Kidney (tissue), 14 donors: ENCODE results near the gene AP2A2. TPM values are rescaled to one million over a fixed set of nuclear protein-coding genes. Genes with fewer than 3 reads are reported as not detected.
A peak's percentile ranks its signal among the peaks of the same experiment; 100 is the strongest.

Source experiments
- DNase-seq, 5 donors: peaks; one replicate each; pipeline ENCODE4 v3.0.0-alpha.2; 2013 to 2020
- FAIRE-seq: peaks from 2 replicates; lab custom pipeline; 2012; peaks lifted over from hg19 to GRCh38; lab: Jason Lieb, UNC
- H3K27ac ChIP-seq, 2 donors: one replicate each; pipeline ENCODE4 v1.7.0; 2013; ENCODE audit warnings: low read depth in 2 of 2, low read length in 2 of 2, inconsistent platforms in 1 of 2
- H3K27me3 ChIP-seq: one replicate; pipeline ENCODE4 v1.7.1; 2013; ENCODE audit warnings: low read length, inconsistent platforms; ENCODE audit not compliant: control insufficient read depth, insufficient read depth
- H3K36me3 ChIP-seq, 3 donors: one replicate each; pipeline versions ENCODE4 v1.7.0 to v1.7.1; 2013; ENCODE audit warnings: low read length in 3 of 3, control low read depth in 1 of 3, inconsistent platforms in 1 of 3; ENCODE audit not compliant: insufficient read depth in 3 of 3, control insufficient read depth in 2 of 3
- H3K4me1 ChIP-seq, 3 donors: one replicate each; pipeline versions ENCODE4 v1.7.0 to v1.7.1; 2013; ENCODE audit warnings: low read length in 3 of 3, inconsistent platforms in 1 of 3, low read depth in 1 of 3; ENCODE audit not compliant: control insufficient read depth in 2 of 3, insufficient read depth in 2 of 3
- H3K4me3 ChIP-seq, 3 donors: one replicate each; pipeline versions ENCODE4 v1.7.0 to v1.8.1; 2013; ENCODE audit warnings: low read length in 3 of 3, control low read depth in 1 of 3, inconsistent platforms in 1 of 3
- H3K9ac ChIP-seq, 3 donors: one replicate each; pipeline versions ENCODE4 v1.7.0 to v1.7.1; 2013; ENCODE audit warnings: low read length in 3 of 3, control low read depth in 1 of 3, inconsistent platforms in 1 of 3
- H3K9me3 ChIP-seq, 3 donors: one replicate each; pipeline versions ENCODE4 v1.7.0 to v1.7.1; 2013; ENCODE audit warnings: low read length in 3 of 3, control low read depth in 1 of 3, inconsistent platforms in 1 of 3; ENCODE audit not compliant: control insufficient read depth in 2 of 3, insufficient read depth in 1 of 3
- intact Hi-C: fragments of 100-400 bp; cut with DNase I; formaldehyde crosslinking; loops from one replicate; pipeline ENCODE4 v1.11.1; 2022
- polyA plus RNA-seq: library from polyadenylated mRNA; stranded (reverse); fragments of 350-450 nt; fragmentation: Illumina TruSeq; extraction: RNeasy Lipid Tissue Mini Kit (QIAGEN cat#74804); gene quantifications from one replicate; pipeline ENCODE4 v1.2.3, GENCODE V29; 2014; ENCODE audit warnings: low read depth, low replicate concordance; ENCODE audit not compliant: insufficient read depth
- total RNA-seq: library from RNA; stranded (reverse); fragmentation: NEBNext Ultra II Directional; extraction: Animal tissue kit (Norgen Biotek cat#: 25700); gene quantifications from one replicate; pipeline ENCODE4 v1.2.1, GENCODE V29; 2021
- TF ChIP-seq, protein P1 (sequence below): IDR thresholded peaks from 3 replicates; pipeline ENCODE4 v1.5.1; 2012; ENCODE audit warnings: mild to moderate bottlenecking, moderate library complexity, borderline replicate concordance; ENCODE audit not compliant: insufficient read depth; ENCODE audit errors: extremely low read depth
- donor health status: control.
- donor health status: control.
- donor health status: control.
- donor health status: control.
- donor health status: control.
- donor health status: DM: yes; HTN: yes; CAD: no.
- donor health status: Normal renal cell carcinoma (clear cell type).

The AP2A2 gene
- total and polyA plus RNA-seq, 2 donors from 2014 or later = 76.5 to 144 TPM

DNA sequence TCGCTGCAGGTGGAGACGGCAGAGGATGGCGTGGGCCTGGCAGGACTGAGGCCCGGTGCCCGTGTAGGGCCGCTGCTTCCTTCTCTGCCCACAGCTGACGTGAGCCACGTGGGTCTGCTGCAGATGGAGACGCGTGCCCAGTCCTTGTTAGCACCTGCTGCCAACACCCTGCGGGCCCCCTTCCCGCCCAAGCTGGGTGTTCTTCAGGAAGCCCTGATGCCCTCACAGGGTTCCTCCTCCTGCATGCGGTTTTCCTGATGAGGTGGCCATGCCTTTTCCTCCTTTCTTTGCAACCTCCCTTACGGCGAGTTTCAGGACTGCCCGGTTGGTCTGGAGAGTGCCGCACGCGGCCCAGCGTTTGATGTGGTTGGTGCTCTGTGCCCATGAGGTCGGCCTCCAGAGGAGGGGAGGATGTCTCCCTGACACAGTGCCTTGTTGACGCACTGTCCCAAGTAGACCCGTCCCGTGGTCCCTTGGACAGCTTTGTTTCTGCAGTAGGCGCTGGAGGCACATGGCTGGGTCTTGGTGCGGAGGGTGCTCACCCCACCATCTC lies 44.7 kb downstream of the AP2A2 start:
- intact Hi-C loops = no loop called here
- TF ChIP-seq, protein P1, sequence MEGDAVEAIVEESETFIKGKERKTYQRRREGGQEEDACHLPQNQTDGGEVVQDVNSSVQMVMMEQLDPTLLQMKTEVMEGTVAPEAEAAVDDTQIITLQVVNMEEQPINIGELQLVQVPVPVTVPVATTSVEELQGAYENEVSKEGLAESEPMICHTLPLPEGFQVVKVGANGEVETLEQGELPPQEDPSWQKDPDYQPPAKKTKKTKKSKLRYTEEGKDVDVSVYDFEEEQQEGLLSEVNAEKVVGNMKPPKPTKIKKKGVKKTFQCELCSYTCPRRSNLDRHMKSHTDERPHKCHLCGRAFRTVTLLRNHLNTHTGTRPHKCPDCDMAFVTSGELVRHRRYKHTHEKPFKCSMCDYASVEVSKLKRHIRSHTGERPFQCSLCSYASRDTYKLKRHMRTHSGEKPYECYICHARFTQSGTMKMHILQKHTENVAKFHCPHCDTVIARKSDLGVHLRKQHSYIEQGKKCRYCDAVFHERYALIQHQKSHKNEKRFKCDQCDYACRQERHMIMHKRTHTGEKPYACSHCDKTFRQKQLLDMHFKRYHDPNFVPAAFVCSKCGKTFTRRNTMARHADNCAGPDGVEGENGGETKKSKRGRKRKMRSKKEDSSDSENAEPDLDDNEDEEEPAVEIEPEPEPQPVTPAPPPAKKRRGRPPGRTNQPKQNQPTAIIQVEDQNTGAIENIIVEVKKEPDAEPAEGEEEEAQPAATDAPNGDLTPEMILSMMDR = no peak
- Histone ChIP-seq H3K36me3 (peaks cover 0 to 37% (median 19%) of the 10 kb centered on the region in 3 donors), H3K9ac (no peak overlapping the region), H3K27ac (no peak overlapping the region), H3K9me3 (no peaks in the 10 kb centered on the region), H3K4me3 (no peak overlapping the region), H3K4me1 (peaks cover 0 to 5% (median 2%) of the 10 kb centered on the region in 3 donors), H3K27me3 (no peaks in the 10 kb centered on the region)
- FAIRE-seq (no peak), DNase-seq (peak in 1 of 5 donors; percentile 69)

DNA sequence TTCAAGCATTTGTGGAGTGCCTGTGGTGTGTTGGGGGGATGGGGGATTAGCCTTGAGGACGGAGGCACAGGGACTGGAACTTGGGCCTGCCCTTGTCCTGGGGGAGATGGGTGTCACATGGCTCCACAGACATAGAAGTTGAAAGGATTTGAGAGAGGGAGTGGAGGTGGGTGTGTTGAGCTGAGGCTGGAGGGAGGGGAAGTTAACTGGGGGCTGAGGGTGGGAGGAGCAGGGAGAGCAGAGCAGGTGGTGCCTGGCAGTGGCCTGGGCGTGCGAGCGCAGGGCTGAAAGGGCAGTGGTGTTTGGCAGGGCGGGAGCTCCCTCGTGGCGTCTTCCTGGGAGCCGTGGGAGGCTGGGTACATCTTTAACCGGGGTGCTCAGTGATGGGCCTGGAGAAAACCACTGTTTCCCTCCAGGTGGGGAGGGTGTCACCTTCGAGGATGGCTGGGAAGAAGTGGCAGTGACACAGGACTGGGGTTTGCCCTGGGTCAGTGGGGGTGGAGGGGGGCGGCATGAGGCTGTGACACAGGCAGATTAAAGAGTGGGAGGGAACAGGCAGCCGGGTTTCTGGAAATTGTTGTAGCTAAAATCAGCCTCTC lies 45.5 kb downstream of the AP2A2 start:
- no peak overlapping the region for H3K9ac ChIP-seq
- no peaks in the 10 kb centered on the region for H3K27me3 ChIP-seq
- FAIRE-seq = no peak
- H3K4me3 ChIP-seq = no peak overlapping the region
- H3K9me3 ChIP-seq = no peaks in the 10 kb centered on the region
- intact Hi-C loops = no loop called here
- peaks cover 0 to 38% (median 19%) of the 10 kb centered on the region in 3 donors for H3K36me3 ChIP-seq
- H3K4me1 ChIP-seq = peaks cover 0 to 2% (median 2%) of the 10 kb centered on the region in 3 donors
- H3K27ac ChIP-seq = no peak overlapping the region
- DNase-seq = no peak
- TF ChIP-seq, protein P1 = no peak

DNA sequence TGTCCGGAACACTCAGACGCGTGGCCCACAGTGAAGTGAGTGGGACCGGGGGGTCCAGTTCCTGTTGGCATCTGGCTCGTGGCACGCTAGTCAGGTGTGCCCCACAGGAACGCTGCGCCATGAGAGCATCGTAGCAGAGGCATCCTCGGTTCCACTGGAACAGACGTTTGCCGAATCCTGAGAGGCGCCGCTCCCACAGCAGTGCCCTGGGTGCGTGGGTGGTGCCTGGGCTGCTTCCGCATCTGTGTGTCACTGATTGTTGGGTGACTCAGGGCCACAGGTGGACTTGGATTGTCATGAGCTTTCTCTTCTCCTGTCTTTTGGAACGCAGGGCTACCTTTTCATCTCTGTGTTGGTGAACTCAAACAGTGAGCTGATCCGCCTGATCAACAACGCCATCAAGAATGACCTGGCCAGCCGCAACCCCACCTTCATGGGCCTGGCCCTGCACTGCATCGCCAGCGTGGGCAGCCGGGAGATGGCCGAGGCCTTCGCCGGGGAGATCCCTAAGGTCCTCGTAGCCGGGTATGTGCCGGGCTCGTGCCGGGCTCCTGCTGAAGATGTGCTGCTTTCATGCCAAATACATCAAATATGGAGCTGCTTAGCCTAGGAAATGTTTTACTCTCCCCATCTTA lies 46.2 kb downstream of the AP2A2 start:
- H3K4me3 ChIP-seq = no peak overlapping the region
- H3K27ac ChIP-seq = no peak overlapping the region
- TF ChIP-seq, protein P1 = no peak
- peaks cover 0 to 4% (median 0%) of the 10 kb centered on the region in 3 donors for H3K4me1 ChIP-seq
- no peaks in the 10 kb centered on the region for H3K9me3 ChIP-seq
- intact Hi-C loops = no loop called here
- DNase-seq = no peak
- peaks cover 0 to 38% (median 19%) of the 10 kb centered on the region in 3 donors for H3K36me3 ChIP-seq
- no peaks in the 10 kb centered on the region for H3K27me3 ChIP-seq
- H3K9ac ChIP-seq = no peak overlapping the region
- no peak for FAIRE-seq
